B cell (primary cell): ENCODE measurements around the gene MCEE.
"Not testable (repeated sequence)": the region's sequence is repeated elsewhere in the genome, so short reads cannot be mapped to it uniquely, and the experiment has no call there.

ENCODE experiments used
- EZH2 ChIP-seq: IDR thresholded peaks from 2 replicates; pipeline ENCODE4 v1.6.1; 2012; ENCODE audit warnings: borderline replicate concordance, low read depth, mild to moderate bottlenecking, moderate library complexity, low read length; ENCODE audit not compliant: insufficient read depth, poor library complexity, severe bottlenecking
- TF ChIP-seq, protein P1 (sequence below): fragments of 200-600 bp; IDR thresholded peaks from one replicate; pipeline ENCODE4 v1.8.0; 2022; ENCODE audit warnings: antibody characterized with exemption, mild to moderate bottlenecking

GRCh38 chr2:71083752-71084312 lies 46.2 kb downstream of the MCEE start:
- TF ChIP-seq, protein P1, sequence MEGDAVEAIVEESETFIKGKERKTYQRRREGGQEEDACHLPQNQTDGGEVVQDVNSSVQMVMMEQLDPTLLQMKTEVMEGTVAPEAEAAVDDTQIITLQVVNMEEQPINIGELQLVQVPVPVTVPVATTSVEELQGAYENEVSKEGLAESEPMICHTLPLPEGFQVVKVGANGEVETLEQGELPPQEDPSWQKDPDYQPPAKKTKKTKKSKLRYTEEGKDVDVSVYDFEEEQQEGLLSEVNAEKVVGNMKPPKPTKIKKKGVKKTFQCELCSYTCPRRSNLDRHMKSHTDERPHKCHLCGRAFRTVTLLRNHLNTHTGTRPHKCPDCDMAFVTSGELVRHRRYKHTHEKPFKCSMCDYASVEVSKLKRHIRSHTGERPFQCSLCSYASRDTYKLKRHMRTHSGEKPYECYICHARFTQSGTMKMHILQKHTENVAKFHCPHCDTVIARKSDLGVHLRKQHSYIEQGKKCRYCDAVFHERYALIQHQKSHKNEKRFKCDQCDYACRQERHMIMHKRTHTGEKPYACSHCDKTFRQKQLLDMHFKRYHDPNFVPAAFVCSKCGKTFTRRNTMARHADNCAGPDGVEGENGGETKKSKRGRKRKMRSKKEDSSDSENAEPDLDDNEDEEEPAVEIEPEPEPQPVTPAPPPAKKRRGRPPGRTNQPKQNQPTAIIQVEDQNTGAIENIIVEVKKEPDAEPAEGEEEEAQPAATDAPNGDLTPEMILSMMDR = not testable (repeated sequence)
- TF ChIP-seq EZH2 = not testable (repeated sequence)
